Tibial artery (tissue), 4 donors: ENCODE results near the gene KMT2C.

Source experiments
- DNase-seq, 2 donors: peaks; one replicate each; pipeline ENCODE4 v3.0.0-alpha.2; 2019
- H3K27ac ChIP-seq, 2 donors: fragments of 200-600 bp; sonication (generic) in 1 of 2; 1 replicate in 1 of 2; 2 replicates in 1 of 2; pipeline ENCODE4 v1.5.1; 2018 to 2019; ENCODE audit warnings: mild to moderate bottlenecking in 1 of 2
- H3K27me3 ChIP-seq, 2 donors: fragments of 200-600 bp; sonication (generic) in 1 of 2; one replicate each; pipeline versions ENCODE4 v1.5.1 to v1.6.0; 2016 to 2019
- H3K36me3 ChIP-seq, 3 donors: fragments of 200-600 bp; sonication (generic) in 2 of 3; one replicate each; pipeline ENCODE4 v1.5.1; 2016 to 2019; ENCODE audit warnings: mild to moderate bottlenecking in 2 of 3
- H3K4me1 ChIP-seq, 4 donors: fragments of 200-600 bp; sonication (generic) in 2 of 4; 1 replicate in 3 of 4; 2 replicates in 1 of 4; pipeline ENCODE4 v1.5.1; 2016 to 2019
- H3K4me3 ChIP-seq, 2 donors: fragments of 200-600 bp; sonication (generic) in 1 of 2; 1 replicate in 1 of 2; 2 replicates in 1 of 2; pipeline ENCODE4 v1.5.1; 2018 to 2019; ENCODE audit warnings: mild to moderate bottlenecking in 2 of 2
- H3K9me3 ChIP-seq, 3 donors: fragments of 200-600 bp; sonication (generic) in 1 of 3; one replicate each; pipeline ENCODE4 v1.5.1; 2016 to 2019
- CTCF ChIP-seq, 2 experiments: fragments of 200-600 bp in 1 of 2; fragments of 450-650 bp in 1 of 2; IDR thresholded peaks; one replicate each; pipeline ENCODE4 v1.5.1; 2017 to 2019; ENCODE audit warnings: antibody characterized with exemption in 2 of 2, mild to moderate bottlenecking in 1 of 2, moderate library complexity in 1 of 2
- intact Hi-C: fragments of 100-400 bp; cut with DNase I; formaldehyde crosslinking; loops from one replicate; pipeline ENCODE4 v1.15.0; 2023; ENCODE audit warnings: low total_unique reads

KMT2C gene

DNA sequence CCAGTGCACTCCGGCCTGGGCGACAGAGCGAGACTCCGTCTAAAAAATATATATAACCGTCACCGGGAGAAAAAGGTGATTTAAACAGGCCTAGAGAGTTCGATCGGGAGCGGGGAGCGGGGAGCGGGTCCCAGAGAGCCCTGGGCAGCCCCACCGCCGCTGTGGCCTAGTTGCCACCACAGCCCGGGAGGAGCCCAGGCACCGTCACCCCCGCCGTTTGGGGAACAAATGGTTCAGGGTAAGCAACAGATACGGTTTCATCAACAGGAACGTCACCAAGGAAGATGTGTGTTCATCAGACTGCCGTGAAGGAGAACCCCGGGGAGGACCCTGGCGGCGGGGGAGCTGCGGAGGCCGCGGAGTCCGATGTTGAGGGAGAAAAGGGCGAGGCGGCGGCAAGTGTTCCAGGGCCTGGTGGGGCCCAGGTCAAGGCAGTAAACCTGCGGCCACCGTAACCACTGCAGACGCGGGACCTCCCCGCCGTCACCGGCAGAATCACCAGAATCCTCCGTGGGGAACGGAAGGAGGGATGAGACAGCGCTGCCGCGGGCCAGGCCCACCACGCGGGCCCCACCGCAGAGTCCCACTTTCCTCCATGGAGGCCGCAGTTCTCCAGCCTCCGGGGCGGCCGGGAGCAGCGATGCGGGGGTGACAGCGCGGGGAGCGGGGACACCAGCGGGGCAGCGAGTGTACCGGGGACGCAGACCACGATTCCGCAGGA is 306.9 kb downstream of the KMT2C start:
- no peak for DNase-seq
- Histone ChIP-seq H3K27ac (no peak overlapping the region), H3K9me3 (peaks cover 0 to 9% (median 5%) of the 10 kb centered on the region in 3 donors), H3K27me3 (no peaks in the 10 kb centered on the region), H3K4me1 (no peaks in the 10 kb centered on the region), H3K36me3 (peaks cover 51 to 92% (median 75%) of the 10 kb centered on the region in 3 donors), H3K4me3 (no peak overlapping the region)
- no peak for TF ChIP-seq CTCF (IDR thresholded peaks at IDR 0.05)
- intact Hi-C loops = no loop called here

DNA sequence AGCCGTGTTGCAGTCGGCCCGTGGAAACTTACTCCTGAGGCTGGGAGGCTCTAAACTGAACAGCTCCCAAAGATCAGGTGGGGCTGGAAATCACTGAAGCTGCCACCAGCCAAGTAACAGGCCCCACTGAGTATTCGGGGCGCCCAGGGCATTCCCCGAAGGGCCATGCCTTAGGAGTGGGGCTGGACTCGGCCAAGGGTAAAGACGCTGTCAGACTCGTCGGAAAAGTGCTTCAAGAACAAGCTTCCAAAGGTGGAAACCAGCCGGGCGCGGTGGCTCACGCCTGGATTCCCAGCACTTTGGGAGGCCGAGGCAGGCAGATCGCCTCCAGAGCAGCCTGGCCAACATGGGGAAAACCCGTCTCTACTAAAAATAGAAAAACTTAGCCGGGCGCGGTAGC is 307.6 kb downstream of the KMT2C start:
- TF ChIP-seq CTCF (IDR thresholded peaks at IDR 0.05) = no peak
- intact Hi-C loops = no loop called here
- no peak for DNase-seq
- Histone ChIP-seq H3K9me3 (peaks cover 0 to 9% (median 5%) of the 10 kb centered on the region in 3 donors), H3K4me3 (no peak overlapping the region), H3K36me3 (peaks cover 51 to 92% (median 76%) of the 10 kb centered on the region in 3 donors), H3K4me1 (no peaks in the 10 kb centered on the region), H3K27ac (no peak overlapping the region), H3K27me3 (no peaks in the 10 kb centered on the region)

DNA sequence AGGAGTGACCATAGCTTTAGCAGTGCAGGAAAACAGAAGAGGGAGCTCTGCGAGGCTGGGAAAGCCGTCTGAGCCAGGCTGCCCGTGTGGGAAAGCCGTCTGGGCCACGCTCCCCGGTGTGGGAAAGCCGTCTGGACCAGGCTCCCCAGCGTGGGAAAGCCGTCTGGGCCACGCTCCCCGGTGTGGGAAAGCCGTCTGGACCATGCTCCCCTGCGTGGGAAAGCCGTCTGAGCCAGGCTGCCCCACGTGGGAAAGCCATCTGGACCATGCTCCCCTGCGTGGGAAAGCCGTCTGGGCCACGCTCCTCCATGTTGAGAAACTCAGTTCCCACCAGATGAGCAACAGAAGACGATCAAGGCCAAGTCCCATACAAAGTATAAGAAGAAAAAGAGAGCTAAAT is 308.6 kb downstream of the KMT2C start:
- no peak for DNase-seq
- no peaks in the 10 kb centered on the region for H3K27me3 ChIP-seq
- H3K4me3 ChIP-seq = no peak overlapping the region
- intact Hi-C loops = no loop called here
- H3K9me3 ChIP-seq = peaks cover 0 to 9% (median 5%) of the 10 kb centered on the region in 3 donors
- H3K36me3 ChIP-seq = peaks cover 58 to 92% (median 82%) of the 10 kb centered on the region in 3 donors
- H3K27ac ChIP-seq = no peak overlapping the region
- no peak for TF ChIP-seq CTCF (IDR thresholded peaks at IDR 0.05)
- H3K4me1 ChIP-seq = no peaks in the 10 kb centered on the region

- H3K4me1 ChIP-seq = no peaks in the 10 kb centered on the region
- no peak for TF ChIP-seq CTCF (IDR thresholded peaks at IDR 0.05)
- no peak overlapping the region for H3K27ac ChIP-seq
- intact Hi-C loops = no loop called here
- peaks cover 56 to 92% (median 82%) of the 10 kb centered on the region in 3 donors for H3K36me3 ChIP-seq
- H3K4me3 ChIP-seq = no peak overlapping the region
- peaks cover 0 to 9% (median 5%) of the 10 kb centered on the region in 3 donors for H3K9me3 ChIP-seq
- DNase-seq = no peak
- H3K27me3 ChIP-seq = no peaks in the 10 kb centered on the region
These were observed 309.1 kb downstream of the KMT2C start for GRCh38 chr7:152126741-152127140.

DNA sequence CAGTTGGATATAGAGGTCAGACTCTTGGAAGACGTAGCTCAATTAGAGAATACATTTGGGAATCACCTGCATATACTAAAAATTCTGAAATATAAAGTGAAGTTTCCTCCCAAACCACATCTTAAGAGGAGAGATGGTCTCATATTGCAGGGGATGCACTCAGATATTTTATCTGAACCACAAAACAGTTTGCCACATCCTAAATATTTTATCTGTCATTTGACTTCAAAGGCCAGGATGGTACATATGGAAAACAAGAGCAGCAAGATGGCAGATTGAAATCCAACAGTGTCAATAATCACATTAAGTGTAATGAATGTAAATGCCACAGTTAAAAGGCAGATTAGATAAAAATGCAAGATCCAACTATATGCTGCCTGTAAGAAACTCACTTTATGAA is 313.3 kb downstream of the KMT2C start:
- no peaks in the 10 kb centered on the region for H3K4me1 ChIP-seq
- H3K27ac ChIP-seq = no peak overlapping the region
- no peaks in the 10 kb centered on the region for H3K27me3 ChIP-seq
- intact Hi-C loops = no loop called here
- no peak for DNase-seq
- peaks cover 0 to 9% (median 5%) of the 10 kb centered on the region in 3 donors for H3K9me3 ChIP-seq
- TF ChIP-seq CTCF (IDR thresholded peaks at IDR 0.05) = no peak
- H3K36me3 ChIP-seq = peaks cover 75 to 96% (median 90%) of the 10 kb centered on the region in 3 donors
- no peak overlapping the region for H3K4me3 ChIP-seq
